ENCODE results near the gene TADA3.
"Not testable (repeated sequence)": the region's sequence is repeated elsewhere in the genome, so short reads cannot be mapped to it uniquely, and the experiment has no call there.

Gene TADA3

GRCh38 chr3:9783954-9784353, 8.3 kb downstream of the TADA3 start:
- no peak for DNase-seq

- DNase-seq: peak in 1 of 2 donors; percentile 45
These were observed 9.5 kb downstream of the TADA3 start for GRCh38 chr3:9782770-9783169.

GRCh38 chr3:9781978-9782603, 10.2 kb downstream of the TADA3 start:
- no peak for DNase-seq

GRCh38 chr3:9781551-9781950, 10.7 kb downstream of the TADA3 start:
- DNase-seq: no peak

- DNase-seq: no peak
These were observed 11.4 kb downstream of the TADA3 start for GRCh38 chr3:9780910-9781309.

- DNase-seq: no peak
These were observed 11.8 kb downstream of the TADA3 start for GRCh38 chr3:9780458-9780812.

- DNase-seq: peak; percentile 41 to 55
These were observed 12.4 kb downstream of the TADA3 start for GRCh38 chr3:9779721-9780457.

- no peak for DNase-seq
These were observed 13.1 kb downstream of the TADA3 start for GRCh38 chr3:9779075-9779593.

DNA sequence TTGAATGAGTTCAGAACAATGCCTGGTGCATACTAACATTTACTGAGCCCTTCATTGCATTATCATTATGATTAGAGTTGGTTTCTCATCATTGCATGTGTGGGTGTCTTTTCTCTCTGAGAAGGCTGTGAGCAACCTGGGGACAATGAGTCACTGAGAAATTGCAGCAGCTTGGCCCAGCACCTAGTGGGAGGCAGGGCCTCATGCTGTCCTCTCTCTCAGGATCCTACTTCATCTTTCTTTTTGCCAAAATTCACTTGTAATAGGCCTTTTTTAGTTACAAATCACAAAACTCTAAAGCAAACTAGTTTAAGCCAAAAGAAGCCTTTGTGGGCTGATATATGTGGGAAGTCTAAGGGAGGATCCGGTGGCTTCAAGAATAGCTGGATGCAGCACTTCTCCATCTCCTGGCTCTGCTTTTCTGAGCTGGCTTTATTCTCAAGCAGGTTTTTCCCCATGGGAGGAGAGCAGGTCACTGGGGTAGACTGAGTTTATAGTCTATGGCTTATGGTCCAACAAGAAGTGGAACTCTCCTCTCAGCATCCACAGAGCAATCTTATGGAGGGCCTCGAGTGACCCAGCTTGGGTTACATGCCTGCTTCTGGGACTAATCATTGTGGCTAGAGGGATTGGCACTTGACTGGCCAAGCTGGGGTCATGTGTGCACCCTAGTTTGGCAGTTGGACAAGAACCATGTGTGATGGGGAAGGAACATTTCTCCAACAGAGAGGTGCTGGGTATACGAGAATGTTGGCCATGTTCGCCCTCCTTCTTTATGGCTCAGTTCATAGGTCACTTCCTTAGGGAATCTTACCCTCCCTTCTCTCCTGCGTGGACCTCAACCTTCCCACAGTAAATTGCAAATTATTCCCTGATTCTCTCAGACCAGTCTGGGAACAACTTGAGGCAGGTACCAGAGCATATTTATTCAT, 13.9 kb downstream of the TADA3 start:
- no peak for DNase-seq

DNA sequence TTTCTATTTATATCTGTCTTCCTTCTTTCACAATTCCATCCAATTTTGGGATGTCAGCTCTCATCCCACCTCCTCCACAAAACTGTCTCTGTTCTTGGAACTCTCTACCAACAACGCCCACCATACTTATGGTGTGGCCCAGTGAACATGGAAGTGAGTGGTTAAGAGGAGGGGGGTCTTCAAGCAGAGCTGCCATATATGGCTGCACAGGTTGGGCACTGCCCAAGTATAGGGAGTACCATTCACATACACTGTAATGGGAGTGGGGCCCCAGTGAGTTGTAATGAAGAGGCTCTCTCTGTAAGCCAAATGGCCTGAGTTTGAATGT, 14.6 kb downstream of the TADA3 start:
- no peak for DNase-seq

GRCh38 chr3:9776896-9777693, 15.2 kb downstream of the TADA3 start:
- no peak for DNase-seq

- DNase-seq: not testable (repeated sequence)
These were observed 21.3 kb downstream of the TADA3 start for GRCh38 chr3:9771007-9771406.

- DNase-seq: no peak
These were observed 21.9 kb downstream of the TADA3 start for GRCh38 chr3:9770276-9770812.

GRCh38 chr3:9769426-9770275, 22.6 kb downstream of the TADA3 start, which contains the start of gene CAMK1:
TSS of gene CAMK1 (minus strand) at chr3:9769947. CDS start at chr3:9767749, 2,198 bp downstream.
- DNase-seq: peak; percentile 49

DNA sequence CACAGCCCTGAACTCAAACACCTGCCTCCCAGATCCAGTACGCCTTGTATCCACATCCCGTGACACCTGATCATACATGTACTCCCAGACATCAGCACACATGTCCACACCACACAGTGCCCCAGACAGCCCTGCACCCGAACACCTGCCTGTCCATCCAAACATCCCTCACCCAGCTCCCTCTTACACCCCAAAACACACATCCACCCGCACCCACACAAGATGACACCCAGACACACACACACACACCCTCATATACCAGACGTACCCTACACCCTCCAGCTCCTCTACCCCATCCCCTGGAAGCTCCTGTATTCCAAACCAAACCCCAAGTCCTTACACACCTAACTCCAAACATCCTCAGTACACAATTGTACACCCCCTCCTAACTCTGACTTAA, 23.3 kb downstream of the TADA3 start:
- DNase-seq: no peak

- DNase-seq: no peak
These were observed 24.0 kb downstream of the TADA3 start for GRCh38 chr3:9768141-9768775.

- DNase-seq: peak in 1 of 2 donors; percentile 26
These were observed 24.9 kb downstream of the TADA3 start for GRCh38 chr3:9767418-9767817.

- DNase-seq: no peak
These were observed 26.4 kb downstream of the TADA3 start for GRCh38 chr3:9765865-9766264.

- no peak for DNase-seq
These were observed 29.4 kb downstream of the TADA3 start for GRCh38 chr3:9762871-9763270.

GRCh38 chr3:9761919-9762318, 30.4 kb downstream of the TADA3 start:
- DNase-seq: no peak

All from CD4-positive, alpha-beta T cell treated with Interleukin-4 for 1 hour (primary cell).